RWPE2 (cell line): ENCODE data around the gene SH2D6.

Experiments
- ATAC-seq: fragments of 200-7000 bp; cut with Tn5 transposase; 3 replicates; pipeline ENCODE4 v1.9.1; 2021; ENCODE audit warnings: low read depth
- DNase-seq: peaks from one replicate; pipeline ENCODE4 v3.0.0-alpha.2; 2020; ENCODE audit warnings: low spot score
- H3K27ac ChIP-seq: fragments of 450-650 bp; 2 replicates; pipeline ENCODE4 v1.5.1; 2017; ENCODE audit warnings: mild to moderate bottlenecking; ENCODE audit not compliant: poor library complexity, severe bottlenecking
- H3K27me3 ChIP-seq: fragments of 250-450 bp; sonication (Bioruptor Pico); 2 replicates; pipeline ENCODE4 v1.5.1; 2021; ENCODE audit warnings: mild to moderate bottlenecking, moderate library complexity; ENCODE audit not compliant: insufficient read depth, poor library complexity, severe bottlenecking
- H3K36me3 ChIP-seq: fragments of 250-450 bp; sonication (Bioruptor Pico); 2 replicates; pipeline ENCODE4 v1.5.1; 2020; ENCODE audit warnings: low read depth, mild to moderate bottlenecking, moderate library complexity
- H3K4me1 ChIP-seq: fragments of 250-450 bp; sonication (Bioruptor Pico); 2 replicates; pipeline ENCODE4 v1.5.1; 2021; ENCODE audit warnings: mild to moderate bottlenecking, moderate library complexity; ENCODE audit not compliant: insufficient read depth, poor library complexity, severe bottlenecking
- H3K4me3 ChIP-seq: fragments of 250-450 bp; sonication (Bioruptor Pico); 2 replicates; pipeline ENCODE4 v1.5.1; 2021; ENCODE audit warnings: mild to moderate bottlenecking, moderate library complexity; ENCODE audit not compliant: severe bottlenecking
- H3K9me3 ChIP-seq: fragments of 250-450 bp; sonication (Bioruptor Pico); 2 replicates; pipeline ENCODE4 v1.5.1; 2021; ENCODE audit warnings: mild to moderate bottlenecking, moderate library complexity; ENCODE audit not compliant: severe bottlenecking
- CTCF ChIP-seq: fragments of 450-650 bp; IDR thresholded peaks from one replicate; pipeline ENCODE4 v1.5.1; 2017; ENCODE audit warnings: mild to moderate bottlenecking, moderate library complexity; ENCODE audit not compliant: poor library complexity, severe bottlenecking

The SH2D6 gene

GRCh38 chr2:85435981-85436835, 17.7 kb downstream of the SH2D6 start:
- Histone ChIP-seq H3K27me3 (no peaks in the 10 kb centered on the region), H3K27ac (peak overlapping the region; percentile 61), H3K4me1 (peaks cover 29% of the 10 kb centered on the region), H3K36me3 (no peaks in the 10 kb centered on the region), H3K9me3 (no peaks in the 10 kb centered on the region), H3K4me3 (no peak overlapping the region)
- ATAC-seq (no peak), DNase-seq (no peak)
- TF ChIP-seq CTCF = no peak

DNA sequence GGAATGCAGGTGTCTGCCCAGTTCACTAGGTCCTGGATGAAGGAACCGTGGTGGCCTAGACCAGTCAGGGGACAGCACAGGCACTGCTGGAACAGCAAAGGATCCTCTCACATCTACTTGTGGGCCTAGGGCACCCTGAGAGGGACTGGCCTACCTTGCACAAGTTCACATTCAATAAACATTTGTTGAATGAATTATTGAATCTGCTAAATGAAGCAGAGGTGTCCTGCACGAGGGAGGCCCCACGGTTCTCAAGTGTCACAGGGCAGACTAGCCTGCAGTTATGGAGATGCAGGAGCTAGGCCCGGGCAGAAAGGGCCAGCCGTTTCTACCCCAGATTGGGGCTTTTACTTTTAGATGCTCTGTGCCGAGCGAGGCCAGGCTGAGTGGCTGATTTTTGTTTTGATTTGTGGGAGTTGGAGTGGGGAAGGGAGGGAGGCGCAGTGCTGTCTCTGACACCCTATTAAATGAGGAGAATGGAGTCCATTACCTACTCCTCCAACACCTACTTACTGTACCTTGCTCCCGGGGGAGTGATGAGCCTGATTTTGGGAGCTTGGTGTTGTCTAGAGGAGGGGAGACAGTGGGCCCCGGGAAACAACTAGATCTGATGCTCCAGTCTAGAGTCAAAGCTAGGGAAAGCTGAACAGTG, 18.4 kb downstream of the SH2D6 start:
- H3K4me1 ChIP-seq = peaks cover 29% of the 10 kb centered on the region
- peak overlapping the region; percentile 61 for H3K27ac ChIP-seq
- DNase-seq = no peak
- no peaks in the 10 kb centered on the region for H3K27me3 ChIP-seq
- TF ChIP-seq CTCF = no peak
- ATAC-seq = no peak
- H3K4me3 ChIP-seq = no peak overlapping the region
- no peaks in the 10 kb centered on the region for H3K9me3 ChIP-seq
- no peaks in the 10 kb centered on the region for H3K36me3 ChIP-seq

DNA sequence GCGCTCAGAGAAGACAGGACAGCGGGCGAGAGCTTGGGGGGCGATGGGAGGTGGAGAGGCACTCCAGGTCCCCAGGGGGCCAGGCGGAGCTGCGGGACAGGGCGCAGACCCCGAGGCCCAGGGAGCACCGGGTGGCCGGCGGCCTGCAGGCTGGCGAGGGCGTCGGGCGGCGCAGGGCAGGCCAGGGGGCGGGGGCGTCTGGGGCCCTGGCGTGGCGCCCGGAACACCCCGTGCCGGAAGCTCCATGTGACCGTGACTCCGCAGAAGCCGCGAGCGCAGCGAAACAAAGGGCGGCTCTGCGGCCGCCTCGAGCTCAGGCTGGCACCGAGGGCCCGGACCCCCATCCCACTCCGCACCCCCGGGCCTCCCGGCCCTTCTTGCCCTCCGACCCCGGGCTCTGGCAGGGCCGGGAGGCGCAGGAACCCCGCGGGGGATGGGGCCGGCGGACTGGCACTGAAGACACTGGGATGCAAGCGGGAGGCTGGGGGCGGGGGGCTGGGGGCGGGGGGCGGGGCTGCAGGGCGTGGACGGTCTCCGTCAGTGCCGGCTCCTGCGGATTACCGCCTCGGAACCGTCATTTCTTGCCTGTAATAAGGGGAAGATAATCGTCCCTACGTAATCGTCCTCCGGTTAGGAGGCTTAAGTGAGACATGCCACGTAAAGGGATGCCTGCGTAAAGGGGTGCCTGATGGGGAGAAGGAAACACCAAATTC, 19.1 kb downstream of the SH2D6 start:
- H3K4me1 ChIP-seq = peaks cover 29% of the 10 kb centered on the region

DNA sequence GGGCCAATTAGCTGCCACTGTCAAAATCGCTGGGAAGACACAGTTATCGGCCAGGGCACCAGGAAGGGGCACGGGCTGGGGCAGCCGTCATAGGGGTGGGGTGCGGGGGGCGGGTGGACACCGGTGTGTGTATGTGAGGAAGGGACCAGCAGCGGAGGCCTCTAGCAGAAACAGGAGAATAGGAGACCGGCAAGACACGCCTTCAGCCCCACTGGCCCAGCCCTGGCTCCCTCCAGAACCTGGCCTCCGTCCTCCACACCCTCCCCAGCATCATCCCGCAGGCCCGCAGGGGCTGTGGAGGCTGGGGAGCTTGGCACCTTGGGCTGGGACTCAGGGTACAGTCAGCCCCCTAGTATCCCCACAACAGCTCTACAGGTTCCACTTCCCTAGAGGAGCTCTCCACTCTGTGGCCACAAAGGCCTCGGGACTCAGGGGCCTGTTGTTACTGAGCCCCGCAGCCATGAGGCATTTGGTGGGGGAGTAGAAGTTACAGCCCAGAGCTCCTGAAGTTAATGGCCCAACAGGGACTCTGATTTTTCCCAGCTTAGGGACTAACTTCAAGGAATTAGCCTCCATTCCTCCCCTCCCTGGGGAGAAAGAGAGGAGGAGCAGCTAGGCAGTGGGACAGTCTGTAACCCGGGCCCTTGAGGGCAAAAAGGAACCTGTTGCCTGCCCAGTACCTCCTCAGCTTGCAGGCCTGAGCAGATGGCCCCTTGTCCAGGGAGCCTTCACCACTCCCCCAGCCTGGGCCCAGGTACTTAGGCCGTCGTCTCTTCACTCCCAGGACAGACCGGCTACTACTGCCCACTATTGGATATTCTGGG, 19.9 kb downstream of the SH2D6 start:
- TF ChIP-seq CTCF = no peak
- H3K36me3 ChIP-seq = no peaks in the 10 kb centered on the region
- H3K9me3 ChIP-seq = no peaks in the 10 kb centered on the region
- no peak for DNase-seq
- H3K27ac ChIP-seq = peak overlapping the region; percentile 61
- no peaks in the 10 kb centered on the region for H3K27me3 ChIP-seq
- ATAC-seq = no peak
- H3K4me3 ChIP-seq = no peak overlapping the region
- H3K4me1 ChIP-seq = peaks cover 23% of the 10 kb centered on the region

More for the DNA sequence above, 19.1 kb downstream of the SH2D6 start:
- DNase-seq (no peak), ATAC-seq (peak; percentile 37)
- H3K36me3 ChIP-seq = no peaks in the 10 kb centered on the region
- no peak for TF ChIP-seq CTCF
- H3K4me3 ChIP-seq = peak overlapping the region; percentile 19
- peak overlapping the region; percentile 61 for H3K27ac ChIP-seq
- no peaks in the 10 kb centered on the region for H3K27me3 ChIP-seq
- no peaks in the 10 kb centered on the region for H3K9me3 ChIP-seq
